HTERT RPE-1 (cell line): Measurements from ENCODE around the gene GLMP.

Experiments used
- in situ Hi-C: fragments of 300-500 bp; cut with MboI; formaldehyde crosslinking; loops from 4 replicates; pipeline ENCODE4 v1.14.3; 2020; ENCODE audit warnings: low sequenced_read_pairs

The GLMP gene

GRCh38 chr1:156253634-156254033 is 41.8 kb downstream of the GLMP start:
- in situ Hi-C loops: no loop called here

GRCh38 chr1:156251527-156251926 is 44.0 kb downstream of the GLMP start:
- in situ Hi-C loops: no loop called here

GRCh38 chr1:156249593-156249992 is 45.9 kb downstream of the GLMP start:
- in situ Hi-C loops: no loop called here

GRCh38 chr1:156248323-156248683 is 47.2 kb downstream of the GLMP start:
- in situ Hi-C loops: no loop called here

GRCh38 chr1:156247460-156248322 is 47.8 kb downstream of the GLMP start, which contains the start of gene PAQR6:
TSS of gene PAQR6 (minus strand) at chr1:156248056. CDS start at chr1:156246731, 1,325 bp downstream.
- in situ Hi-C loops: no loop called here

- in situ Hi-C loops: no loop called here
These were observed 48.6 kb downstream of the GLMP start for GRCh38 chr1:156246781-156247459.

- in situ Hi-C loops: no loop called here
These were observed 49.2 kb downstream of the GLMP start for GRCh38 chr1:156246241-156246780.

GRCh38 chr1:156245451-156246232 is 49.8 kb downstream of the GLMP start:
- in situ Hi-C loops: no loop called here

- in situ Hi-C loops: no loop called here
These were observed 50.8 kb downstream of the GLMP start for GRCh38 chr1:156244712-156245111.

- in situ Hi-C loops: no loop called here
These were observed 51.4 kb downstream of the GLMP start for GRCh38 chr1:156244126-156244525.

- in situ Hi-C loops: no loop called here
These were observed 52.7 kb downstream of the GLMP start for GRCh38 chr1:156242738-156243137.
